ENCODE measurements around the gene AP3B1.
A peak's percentile ranks its signal among the peaks of the same experiment; 100 is the strongest.

The AP3B1 gene

DNA sequence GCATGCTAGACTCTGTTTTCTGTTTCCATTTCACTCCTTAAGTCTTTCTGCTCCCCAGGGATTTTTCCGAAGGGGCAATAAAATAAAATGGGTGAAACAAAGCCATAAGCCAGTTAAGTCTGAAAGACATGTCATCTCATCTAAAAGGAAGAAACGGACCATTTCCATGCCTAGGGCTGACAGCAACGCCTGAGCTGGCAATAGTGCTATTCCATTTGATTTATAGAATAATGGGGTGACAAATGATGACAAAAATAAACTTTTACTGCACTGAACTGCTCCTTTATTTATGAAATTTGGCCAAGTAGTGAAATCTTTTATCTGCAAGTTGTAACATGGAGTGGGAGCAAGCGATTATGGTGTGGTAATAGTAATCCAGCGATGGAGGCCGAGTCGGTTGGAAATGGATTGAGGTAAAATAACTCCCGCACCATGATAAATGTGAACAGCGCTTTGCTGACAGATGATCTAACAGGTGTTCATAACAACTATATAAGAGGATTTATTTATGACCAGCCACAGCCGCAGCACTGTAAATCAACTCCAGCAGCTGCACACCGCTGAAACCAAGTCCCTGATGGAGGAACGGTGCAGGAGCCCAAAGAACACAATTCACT, 298.6 kb downstream of the AP3B1 start:
- no peak for DNase-seq

DNA sequence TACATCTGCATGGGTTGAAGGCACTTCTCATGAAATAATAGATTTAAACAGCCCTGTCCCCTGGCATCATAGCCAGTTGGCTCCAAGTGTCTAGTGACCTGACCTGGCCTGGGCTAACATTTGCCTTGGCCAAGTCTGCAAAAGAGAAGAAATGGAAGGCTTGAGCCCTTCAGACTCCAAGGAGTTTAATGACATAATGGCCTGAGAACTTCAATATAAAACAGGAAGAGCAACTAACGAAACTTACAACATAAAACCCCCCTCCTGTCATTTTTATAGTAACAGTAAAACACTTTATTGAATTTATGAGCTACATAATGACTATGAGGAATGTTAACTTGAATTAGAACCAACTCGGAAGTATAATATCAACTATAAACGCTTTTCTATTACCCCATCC, 299.6 kb downstream of the AP3B1 start:
- no peak for DNase-seq

DNA sequence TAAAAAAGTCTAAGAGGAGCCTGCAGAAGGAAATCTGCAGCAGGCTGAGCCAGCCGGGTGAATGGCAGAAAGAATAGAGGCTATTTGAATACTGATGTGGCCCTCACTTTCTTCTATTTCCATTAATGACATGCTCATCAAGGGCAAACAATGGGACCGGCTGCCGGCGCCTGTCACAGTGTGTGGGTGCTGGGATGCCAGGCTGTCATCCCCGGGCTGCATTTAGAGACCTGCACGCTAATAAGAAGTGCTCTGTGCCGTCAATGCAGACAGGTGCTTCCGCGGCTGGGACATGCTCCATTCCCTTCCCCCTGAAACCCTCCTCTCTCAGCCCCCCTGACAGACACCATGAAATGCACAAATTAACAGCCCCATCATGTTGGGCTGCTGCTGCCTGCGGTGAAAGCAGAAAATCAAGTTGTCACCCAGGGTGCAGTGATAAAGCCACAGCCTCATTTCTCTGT, 300.6 kb downstream of the AP3B1 start:
- no peak for DNase-seq

DNA sequence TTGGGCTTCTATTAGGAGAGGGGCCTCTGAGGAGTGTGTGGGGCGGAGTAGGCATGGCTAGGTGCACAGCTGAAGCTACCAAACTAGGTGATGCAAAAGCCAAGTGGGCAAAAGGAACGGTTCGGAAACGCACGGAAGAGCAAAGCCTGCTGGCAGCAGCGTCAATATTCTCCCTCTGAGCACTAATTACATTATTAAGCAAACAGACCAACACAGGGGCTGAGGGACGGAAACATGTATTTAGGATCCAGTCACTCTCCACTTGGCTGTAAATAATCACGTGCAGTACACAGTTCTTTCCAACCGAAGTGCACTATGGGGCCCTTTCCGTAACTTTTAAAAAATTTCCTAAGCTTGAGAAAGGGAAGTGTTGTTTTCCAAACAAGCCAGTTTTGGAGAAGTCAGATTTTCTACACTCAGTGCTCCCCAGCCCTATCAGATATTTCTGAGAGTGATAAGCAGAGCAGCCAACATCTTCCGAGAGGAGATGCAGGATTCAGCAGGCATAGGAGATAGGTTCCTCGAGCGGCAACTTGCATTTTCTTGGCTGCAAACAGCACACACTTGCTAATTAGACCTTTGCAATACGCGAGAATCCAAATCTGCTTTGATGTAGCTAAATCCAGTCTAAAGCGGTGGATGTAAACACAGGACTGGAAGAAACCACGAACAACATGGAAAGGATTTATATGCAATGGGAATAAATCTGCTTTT, 301.2 kb downstream of the AP3B1 start:
- no peak for DNase-seq

DNA sequence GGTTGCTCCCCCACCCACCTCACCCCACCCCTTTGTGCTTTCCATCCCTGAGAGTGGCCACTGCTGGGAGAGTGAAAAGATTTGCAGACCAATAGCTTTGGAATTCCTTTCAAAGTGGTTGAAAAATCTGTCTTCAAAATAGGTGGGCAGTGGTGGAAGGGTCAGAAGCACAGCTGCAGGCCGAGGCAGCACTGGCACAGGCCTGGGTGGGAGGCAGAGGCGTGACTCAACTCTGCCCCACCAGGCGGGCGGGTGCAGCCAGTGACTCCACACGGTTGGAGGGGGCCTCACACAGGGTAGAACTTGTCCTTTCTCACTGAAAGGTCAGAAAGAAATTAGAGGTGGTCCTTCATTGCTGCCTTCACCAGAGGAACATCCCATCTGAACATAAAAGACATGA, 303.4 kb downstream of the AP3B1 start:
- no peak for DNase-seq

DNA sequence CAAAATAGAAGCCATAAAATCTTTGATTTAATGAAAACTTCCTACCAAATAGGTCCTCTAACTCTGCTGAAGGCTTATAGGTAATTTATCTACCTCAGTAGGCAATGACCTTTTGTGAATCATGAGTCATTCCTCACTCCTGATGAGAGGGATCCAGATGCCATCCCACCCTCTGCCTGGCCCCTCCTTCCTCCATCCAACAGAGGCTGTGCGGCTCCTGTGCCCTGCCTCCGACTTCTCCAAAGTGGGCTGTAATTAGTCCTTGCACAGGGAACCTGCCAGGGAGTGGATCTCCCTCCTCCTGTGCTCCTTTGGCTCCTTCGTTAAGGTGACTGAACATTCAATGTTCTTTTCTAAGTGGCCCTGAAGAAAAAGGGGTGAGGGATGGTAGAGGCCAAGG, 304.5 kb downstream of the AP3B1 start:
- no peak for DNase-seq

DNA sequence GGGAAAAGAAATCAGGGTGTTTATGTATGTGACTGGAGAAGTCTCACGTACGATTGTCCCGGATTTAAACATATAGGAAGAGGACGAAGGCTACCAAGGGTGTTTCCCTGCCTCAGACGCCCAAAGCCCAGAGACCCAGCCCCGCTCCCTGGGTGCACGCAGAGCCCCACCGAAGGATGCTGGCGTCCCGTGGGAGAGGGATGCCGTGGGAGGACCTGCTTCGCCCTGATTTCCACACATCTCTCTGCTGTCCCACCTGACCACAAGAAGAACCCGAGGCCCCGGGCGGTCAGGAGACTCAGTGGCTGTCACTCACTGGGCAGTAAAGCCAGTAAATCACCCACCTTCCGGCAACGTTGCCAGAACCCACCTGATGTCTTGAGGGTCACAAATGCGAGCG, 306.5 kb downstream of the AP3B1 start:
- no peak for DNase-seq

DNA sequence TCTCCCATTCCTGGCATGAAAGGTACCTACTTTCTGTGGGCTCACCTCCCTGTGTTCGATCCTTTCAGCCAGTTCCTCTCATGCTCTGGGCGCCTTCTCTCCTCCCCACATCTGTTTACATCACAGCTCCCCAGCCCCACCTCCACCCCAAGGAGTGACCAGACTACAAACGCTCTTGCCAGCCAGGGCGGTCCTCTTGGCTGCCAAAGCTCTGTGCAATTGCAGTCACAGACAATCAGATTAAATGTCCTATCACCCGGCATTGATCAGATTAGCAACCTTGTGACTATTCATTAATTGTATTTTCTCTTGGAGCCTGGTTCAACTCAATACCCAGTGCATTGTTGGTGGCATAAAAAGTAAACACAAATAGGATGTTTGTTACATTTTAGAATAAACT, 307.2 kb downstream of the AP3B1 start:
- DNase-seq: no peak

DNA sequence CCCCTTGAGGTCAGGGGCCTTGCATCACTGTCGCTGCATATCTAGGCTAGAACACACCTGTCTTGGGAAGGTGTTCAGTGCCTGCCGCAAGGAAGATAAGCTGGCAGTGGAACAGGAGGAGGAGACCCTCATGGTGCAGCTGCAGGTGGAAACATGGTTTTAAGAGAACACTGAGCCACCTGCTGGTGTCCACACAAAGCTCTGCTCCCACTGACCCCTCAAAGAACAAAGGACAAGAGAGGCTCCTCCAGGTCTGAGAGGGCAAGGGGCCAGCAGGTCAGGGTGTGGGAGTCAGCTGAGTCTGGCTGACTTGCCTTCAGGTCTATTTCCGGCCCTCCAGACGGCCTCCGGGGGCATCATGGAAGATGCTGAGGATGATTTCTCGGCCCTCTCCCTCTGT, 308.2 kb downstream of the AP3B1 start:
- no peak for DNase-seq

DNA sequence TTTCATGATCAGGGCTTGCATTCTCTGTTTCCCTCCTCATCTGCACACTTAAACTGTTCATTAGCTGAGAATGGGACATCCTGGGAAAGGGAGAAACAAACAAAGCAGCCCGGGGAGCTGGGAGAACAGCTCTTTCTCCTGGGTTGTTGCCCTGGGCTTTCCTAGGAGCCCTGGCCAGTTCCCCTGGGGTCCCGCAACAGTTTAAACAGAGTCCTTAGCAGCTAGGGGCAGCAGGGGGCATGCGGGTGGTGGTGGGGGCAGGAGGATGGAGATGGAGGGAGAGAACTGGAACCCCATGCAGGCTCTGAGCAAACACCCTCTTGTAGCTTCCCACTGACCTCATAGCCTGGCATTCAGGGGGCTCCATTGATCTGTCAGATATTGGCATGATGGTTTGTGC, 309.3 kb downstream of the AP3B1 start:
- DNase-seq: no peak

DNA sequence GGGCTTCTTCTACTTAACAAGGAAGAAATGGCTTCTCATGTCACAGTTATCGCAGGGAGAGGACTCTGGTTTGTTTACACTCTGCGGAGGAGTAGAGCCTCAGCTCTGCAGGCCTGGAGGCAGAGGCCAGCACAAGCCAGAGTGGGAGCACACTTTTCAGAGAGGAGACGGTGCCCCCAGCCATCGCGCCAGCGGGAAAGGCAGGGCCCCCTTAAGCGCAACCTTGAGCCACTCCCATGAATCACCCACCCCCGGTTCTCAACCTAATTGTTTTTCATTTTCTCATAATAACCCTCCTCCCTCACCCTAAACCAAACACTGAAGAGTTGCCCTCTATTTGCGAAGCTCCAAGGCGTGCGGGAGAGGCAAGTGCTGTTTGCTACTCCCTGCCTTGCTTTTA, 309.9 kb downstream of the AP3B1 start:
- no peak for DNase-seq

DNA sequence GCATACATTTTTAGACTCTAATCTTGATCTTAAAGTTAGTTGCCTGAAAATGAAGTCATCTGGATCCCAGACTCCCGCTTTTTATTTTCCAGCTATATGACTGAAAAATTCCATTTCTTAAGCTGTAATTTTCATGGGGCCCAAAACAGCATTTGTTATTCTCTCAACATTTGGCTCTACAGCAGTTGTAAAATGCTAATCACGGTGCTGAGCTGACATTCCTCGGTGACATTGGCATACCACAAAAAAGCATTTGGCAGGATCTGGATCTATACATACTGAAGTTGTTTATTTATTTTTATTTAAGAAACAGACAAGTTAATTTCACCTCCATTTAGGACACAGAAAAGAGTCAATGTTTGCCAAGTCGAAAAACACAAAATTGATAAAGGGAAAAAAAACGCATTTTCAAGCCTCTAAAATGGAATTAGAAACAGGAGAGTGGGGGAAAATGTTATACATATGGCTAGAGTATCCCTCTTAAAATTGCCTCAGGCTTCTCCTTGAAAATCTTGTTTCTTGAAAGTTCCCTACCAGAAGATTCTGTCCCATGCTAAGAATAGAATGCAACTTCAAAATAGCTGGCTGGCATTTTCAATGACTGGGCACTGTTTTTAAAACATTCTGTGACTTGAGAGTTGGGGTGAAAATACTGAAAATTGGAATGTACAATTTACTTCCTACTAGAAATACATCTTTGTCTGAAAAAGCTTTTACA, 310.9 kb downstream of the AP3B1 start:
- DNase-seq: no peak

DNA sequence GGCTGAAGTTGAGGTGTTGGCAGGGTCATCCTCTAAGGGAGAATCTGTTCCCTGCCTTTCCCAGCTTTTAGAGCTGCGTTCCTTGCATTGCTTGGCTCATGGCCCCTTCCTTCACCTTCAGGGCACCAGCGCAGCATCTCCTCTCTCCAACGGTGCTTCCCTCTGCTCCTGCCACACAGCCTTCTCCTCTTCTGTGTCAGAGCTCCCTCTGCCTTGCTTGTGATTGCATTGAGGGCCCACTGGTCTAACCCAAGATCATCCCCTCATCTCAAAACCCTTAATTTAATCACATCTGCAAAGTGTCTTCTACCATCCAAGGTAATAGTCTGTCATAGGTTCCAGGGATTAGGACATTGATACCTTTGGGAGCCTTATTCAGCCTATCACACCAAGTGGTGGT, 312.7 kb downstream of the AP3B1 start:
- DNase-seq: no peak

DNA sequence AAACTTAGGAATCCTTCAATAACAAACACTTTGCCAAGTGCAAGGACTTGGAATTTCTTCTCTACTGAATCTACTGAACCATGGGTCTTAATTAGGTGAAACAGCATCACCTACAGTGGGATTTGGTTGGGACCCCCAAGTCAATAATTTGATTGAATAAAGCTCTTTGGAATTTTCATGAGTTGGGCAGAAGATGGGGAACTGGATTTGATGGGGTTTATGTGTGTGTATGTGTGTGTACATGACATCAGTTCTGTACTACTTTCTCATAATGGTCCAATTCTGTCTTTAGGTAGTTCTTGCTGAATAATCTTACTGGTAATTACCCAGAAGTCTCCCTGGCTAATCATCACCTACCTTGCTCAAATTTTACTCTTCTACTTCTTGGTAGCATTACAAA, 319.9 kb downstream of the AP3B1 start:
- no peak for DNase-seq

DNA sequence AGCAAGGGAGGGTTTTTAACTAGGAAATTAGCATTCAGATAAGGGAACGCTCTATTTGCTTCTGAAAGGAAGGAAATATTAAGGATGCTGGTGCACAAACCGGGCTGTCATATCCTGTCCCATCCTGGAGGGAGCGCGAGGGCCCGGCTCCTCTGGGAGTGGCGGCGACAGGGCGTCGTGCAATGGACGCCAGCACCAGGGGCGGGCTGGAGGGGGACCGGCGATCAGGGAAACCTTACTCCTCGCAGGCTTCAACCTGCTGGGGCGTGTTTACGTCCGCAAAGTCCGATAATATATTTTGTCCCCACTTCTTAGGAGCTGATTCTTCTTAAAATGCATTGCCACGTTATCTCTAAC, 321.3 kb downstream of the AP3B1 start:
- no peak for DNase-seq

DNA sequence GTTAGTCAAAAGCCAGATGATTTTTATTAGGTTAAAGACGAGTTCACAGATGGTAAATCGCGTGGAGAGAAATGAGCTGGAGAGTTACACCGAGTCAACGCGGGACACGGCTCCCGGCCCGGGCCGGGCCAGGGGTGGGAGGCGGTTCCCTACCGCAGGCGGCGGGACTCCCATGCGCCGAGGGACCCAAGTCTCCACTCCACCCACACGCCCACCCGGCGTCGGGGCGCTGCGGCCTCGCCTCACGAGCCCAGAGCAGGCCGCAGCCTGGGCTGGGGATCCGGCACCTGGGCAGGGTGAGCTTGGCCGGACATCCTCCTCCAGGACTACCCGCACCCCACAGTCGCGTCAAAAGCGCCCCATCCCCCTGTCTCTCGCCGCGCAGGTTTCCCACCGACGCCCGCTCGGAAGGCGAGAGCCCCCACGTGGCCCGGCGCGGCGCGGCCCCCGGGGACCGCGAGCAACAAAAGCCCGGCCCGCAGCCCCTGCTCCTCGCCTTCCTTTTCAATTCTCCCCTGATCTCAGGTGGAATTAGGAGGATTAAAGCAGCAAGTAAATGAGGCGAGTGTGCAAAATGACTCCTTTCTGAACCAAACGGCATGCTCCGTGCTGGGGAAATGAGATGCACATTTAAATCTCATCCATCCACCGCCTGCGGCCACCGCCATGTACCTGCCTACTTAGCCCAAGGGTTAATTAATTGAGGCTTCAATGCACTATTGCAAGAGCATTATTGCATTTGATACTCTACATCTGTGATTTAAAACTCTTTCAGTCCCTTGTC, 321.8 kb downstream of the AP3B1 start:
- DNase-seq: no peak

DNA sequence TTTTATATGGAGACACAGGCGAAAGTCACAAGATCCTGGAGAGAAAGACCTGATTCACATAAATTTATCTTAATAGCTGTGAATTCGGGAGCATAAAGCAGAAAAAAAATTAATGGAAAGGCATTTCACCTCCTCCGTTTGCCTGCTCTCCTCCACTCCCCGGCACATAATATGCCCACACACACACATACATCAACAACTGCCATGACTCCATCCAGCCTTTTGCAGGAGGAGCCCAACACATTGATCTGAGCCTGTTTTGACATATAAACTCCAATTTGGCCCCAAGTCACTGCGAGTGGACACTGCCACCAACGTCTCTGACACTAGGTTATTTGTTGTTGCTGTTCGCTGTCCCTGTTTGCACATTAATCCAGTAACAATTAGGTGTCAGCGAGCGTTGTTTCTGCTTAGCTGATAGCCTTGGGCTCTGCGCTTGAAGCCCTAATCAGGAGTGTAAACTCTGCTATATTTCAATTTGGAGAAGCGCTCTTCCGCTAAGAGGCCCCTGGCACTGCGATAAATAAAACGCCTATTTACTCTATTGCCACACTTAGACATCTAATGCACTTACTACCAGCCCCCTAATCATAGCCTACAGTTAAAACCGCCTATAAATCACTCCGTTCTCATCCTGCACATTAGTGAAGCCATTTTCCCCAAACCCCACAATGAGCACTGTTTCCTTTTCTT, 322.6 kb downstream of the AP3B1 start:
- peak; percentile 76 for DNase-seq

DNA sequence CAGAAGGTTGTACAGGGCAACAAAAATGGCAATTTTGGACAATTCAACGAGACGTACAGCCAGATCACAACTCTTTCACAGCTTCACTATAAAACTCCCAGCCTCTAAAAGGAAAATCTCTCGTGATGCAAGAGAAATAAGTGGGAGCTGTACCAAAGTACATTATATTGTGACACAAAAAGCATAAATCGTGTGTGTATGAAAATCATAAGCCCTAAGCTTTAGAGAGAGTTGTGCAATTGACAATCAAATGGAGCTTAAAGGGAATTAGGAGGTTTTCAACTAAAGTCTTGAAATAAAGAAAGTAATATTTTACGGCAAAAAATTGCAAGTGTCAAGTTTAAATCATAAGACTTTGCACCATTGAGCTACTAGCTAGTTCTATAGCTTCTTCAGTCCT, 323.6 kb downstream of the AP3B1 start:
- no peak for DNase-seq

DNA sequence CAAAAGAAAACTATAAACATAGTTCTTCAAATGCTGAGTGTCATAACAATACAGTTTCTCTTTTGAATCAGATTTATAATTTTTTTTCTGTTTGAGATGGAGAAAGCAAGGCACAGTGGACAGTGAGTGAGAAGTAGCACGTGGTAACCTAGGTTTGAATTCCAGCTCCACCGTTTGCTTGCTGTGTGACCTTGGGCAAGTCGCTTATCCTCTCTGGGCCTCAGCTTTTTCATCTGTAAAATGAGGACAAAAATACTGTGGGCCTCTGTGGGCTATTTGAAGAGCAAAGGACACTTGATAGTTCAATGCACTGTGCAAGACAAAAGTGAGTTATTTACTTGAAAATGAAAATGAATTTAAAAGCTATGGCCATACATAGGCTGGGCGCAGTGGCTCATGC, 330.7 kb downstream of the AP3B1 start:
- no peak for DNase-seq

DNA sequence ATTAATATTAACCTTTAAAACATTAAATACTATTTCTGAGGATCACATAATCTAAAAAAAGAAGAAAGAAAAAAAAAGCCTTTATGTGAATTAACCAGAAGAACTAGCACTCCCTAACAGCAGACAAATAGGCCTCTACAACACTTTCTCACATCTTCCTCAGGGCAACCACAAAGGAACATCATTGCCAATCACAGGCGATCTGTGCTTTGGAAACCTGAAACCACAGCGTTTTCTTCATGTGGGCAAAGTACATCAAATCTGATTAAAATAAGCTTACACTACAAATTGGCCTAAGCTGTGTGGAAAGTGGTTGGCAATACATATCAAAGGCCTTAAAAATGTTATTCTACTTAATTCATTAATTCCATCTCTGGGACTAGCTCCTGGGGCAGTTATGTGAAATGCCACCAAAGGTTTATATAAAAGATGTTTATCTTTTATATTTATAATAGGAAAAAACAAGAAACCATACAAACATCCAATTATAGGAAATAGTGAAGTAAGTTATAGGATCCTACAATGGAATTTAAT, 333.6 kb downstream of the AP3B1 start:
- no peak for DNase-seq

DNA sequence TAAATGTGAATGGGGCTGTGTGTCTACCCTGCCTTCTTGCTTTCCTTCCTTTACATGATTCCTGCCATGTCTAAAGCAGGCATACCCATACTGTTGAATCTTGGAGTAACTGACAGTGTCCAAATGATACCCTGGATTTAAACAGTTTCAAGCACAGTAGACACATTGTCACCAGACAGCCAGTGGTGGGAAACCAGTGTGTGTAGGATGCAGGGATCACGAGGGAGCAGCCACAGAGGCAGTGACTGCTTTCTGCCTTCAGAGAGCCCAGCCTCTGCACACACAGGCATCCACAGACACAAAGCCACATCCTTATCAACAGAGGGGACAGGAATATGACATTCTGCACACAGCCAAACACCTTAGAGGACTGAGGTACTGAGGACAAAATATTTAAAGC, 334.2 kb downstream of the AP3B1 start:
- no peak for DNase-seq

DNA sequence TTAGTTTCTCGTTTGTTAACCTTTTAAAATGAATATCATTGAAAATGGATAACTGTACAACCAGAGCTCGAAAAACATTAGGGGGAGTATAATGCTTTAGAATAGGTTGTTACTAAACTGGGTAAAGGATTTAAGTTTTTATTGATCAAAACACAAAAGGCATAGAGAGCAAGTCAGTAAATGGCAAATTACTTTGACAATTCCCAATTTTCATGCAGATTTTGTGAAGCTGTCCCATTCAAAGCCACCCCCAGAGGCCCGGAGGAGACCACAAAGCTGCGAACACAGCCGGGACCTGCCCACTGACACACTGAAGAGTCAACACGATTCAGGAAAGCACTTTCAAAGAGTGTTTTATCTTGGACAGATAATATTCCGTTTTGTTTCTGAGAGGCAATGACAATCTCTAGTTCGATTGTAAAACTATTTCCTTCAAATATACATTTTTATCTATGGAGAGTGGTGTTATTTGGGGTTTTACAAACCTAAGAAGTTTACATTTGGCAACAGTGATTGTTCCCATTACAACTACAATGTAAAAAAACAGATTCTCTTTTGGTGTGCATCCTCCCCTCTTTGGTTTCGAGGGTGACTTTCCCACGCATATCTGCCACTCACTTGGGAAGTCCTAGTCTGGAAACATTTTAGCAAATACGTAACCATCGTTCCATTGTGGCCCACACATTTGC, 335.7 kb downstream of the AP3B1 start:
- DNase-seq: no peak

Measured in NCI-H2081 treated with DMSO at 0.1 percent for 48 hours (cell line).